ENCODE data around the gene TTLL1.

Gene TTLL1

DNA sequence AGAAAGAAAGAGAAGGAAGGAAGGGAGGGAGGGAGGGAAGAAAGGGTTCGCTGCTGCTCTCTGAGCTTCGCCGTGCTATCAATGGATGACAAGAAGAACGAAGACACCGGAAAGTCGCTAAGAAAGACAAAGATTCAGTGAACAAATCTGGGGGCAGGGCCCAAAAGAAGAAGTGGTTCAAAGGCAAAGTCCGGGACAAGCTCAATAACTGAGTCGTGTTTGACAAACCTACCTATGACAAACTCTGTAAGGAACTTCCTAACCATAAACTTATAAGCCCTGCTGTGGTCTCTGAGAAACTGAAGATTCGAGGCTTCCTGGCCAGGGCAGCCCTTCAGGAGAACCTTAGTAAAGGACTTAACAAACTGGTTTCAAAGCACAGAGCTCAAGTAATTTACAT is 2.9 kb upstream of the TTLL1 start:
- in situ Hi-C loops (cut with MboI; ENCODE audit: low sequenced_read_pairs, unreplicated experiment): no loop called here
- DNase-seq (ENCODE audit: low spot score): no peak
- TF ChIP-seq, protein P1, sequence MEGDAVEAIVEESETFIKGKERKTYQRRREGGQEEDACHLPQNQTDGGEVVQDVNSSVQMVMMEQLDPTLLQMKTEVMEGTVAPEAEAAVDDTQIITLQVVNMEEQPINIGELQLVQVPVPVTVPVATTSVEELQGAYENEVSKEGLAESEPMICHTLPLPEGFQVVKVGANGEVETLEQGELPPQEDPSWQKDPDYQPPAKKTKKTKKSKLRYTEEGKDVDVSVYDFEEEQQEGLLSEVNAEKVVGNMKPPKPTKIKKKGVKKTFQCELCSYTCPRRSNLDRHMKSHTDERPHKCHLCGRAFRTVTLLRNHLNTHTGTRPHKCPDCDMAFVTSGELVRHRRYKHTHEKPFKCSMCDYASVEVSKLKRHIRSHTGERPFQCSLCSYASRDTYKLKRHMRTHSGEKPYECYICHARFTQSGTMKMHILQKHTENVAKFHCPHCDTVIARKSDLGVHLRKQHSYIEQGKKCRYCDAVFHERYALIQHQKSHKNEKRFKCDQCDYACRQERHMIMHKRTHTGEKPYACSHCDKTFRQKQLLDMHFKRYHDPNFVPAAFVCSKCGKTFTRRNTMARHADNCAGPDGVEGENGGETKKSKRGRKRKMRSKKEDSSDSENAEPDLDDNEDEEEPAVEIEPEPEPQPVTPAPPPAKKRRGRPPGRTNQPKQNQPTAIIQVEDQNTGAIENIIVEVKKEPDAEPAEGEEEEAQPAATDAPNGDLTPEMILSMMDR (IDR thresholded peaks at IDR 0.05; ENCODE audit: borderline replicate concordance, control extremely low read depth, extremely low read depth, insufficient read depth, missing control alignments): no peak

DNA sequence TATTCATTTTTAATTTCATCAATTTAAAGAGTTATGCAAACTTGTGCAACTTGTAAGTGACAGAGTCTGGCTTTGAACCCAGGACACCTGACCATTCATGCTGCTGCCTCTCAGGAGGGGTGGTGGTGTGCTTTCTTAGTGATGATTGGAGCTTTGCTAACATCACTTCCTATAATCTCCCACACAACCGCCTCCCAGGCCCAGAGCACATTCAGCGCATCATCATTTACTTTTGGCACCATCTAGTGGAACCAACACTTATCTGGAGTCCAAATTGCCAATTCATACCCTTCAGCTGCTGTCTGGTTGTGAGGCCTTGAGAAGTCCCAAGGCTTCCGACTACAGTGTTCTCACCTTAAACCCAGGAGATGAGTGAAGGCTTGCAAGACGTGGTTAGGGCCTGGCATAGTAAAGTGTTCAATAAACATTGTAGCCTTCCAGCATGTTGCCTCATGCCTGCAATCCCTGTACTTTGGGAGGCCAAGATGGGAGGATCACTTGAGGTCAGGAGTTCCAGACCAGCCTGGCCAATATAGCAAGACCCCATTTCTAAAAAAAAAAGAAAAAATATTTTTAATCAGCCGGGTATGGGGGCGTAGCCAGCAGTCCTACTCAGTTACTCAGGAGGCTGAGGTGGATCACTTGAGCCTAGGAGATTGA is 1.1 kb upstream of the TTLL1 start:
- DNase-seq (ENCODE audit: low spot score): peak; percentile 83
- TF ChIP-seq, protein P1 (IDR thresholded peaks at IDR 0.05; ENCODE audit: borderline replicate concordance, control extremely low read depth, extremely low read depth, insufficient read depth, missing control alignments): peak; percentile 39
- in situ Hi-C loops (cut with MboI; ENCODE audit: low sequenced_read_pairs, unreplicated experiment): no loop called here

DNA sequence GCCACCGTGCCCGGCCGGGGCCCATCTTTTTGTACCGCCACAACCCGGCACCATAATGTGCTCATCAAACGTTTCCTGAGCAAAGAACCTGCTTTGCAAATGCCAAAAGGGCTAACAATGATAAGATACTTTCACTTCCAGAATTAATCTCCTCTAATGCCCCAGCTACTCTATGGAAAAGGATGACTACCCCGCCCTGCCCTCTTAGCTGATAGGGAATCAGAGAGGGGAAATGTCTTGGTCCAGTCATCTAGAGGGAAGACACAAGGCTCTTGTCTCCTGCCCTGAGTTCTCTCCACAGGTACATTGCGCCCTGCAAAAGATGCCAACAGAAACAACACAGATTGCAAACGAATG is 586 bp downstream of the TTLL1 start:
- TF ChIP-seq, protein P1 (IDR thresholded peaks at IDR 0.05; ENCODE audit: borderline replicate concordance, control extremely low read depth, extremely low read depth, insufficient read depth, missing control alignments): no peak
- DNase-seq (ENCODE audit: low spot score): no peak
- in situ Hi-C loops (cut with MboI; ENCODE audit: low sequenced_read_pairs, unreplicated experiment): no loop called here

DNA sequence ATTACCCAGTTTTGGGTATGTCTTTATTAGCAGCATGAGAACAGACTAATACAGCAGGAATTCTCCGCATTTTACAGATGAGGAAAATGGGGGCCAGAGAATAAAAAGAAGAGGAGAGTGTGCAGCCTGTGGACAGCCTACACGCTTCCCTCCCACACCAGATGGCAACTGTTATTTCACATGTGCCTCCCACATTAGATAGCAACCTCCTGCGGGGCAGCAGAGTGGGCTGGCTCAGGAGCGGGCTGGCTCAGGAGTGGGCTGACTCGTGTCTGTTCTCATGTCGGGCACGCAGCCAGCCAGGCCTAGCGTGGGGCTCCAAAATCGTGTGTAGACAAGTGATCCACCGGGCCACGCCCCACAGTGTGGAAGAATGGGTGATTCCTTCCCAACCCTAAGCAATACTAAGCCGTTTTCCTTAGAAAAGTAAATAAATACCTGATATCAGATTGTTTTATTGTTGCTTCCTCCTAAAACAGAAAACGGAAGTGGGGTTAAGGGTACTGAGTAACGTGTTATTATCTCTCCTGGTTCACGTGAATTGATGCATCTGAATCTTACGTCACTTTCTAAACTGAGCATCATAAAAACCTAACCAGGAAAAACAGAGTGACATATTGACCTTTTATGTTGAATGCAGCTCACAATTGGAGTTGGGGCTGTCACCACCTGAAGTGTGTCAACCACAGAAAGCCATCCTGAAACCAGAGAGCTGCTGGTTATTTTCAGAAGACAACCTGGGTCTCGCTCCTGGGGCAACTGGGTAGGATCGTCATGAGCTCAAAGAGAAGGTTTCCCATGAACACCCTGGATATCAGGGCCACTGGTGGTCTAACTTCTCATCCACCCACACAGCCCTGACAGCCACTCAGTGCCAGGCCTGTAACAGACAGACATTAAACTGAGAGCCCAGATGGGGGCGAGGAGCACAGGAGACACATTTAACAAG is 3.3 kb downstream of the TTLL1 start:
- TF ChIP-seq, protein P1 (IDR thresholded peaks at IDR 0.05; ENCODE audit: borderline replicate concordance, control extremely low read depth, extremely low read depth, insufficient read depth, missing control alignments): no peak
- in situ Hi-C loops (cut with MboI; ENCODE audit: low sequenced_read_pairs, unreplicated experiment): no loop called here
- DNase-seq (ENCODE audit: low spot score): peak; percentile 69

DNA sequence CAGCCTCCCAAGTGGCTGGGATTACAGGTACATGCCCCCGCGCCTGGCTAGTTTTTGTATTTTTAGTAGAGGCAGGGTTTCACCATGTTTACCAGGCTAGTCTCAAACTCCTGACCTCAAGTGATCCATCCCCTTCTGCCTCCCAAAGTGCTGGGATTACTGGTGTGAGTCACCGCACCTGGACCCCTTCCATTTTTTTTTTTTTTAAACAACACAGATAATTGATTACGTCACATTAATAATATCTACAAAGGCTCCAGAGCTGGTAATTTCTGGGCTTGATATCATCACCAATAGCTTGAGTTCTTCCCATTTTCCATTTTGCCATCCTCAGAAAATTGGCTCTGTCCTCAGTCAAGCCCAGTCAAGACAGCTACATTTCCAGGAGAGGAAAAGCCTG is 7.2 kb downstream of the TTLL1 start:
- in situ Hi-C loops (cut with MboI; ENCODE audit: low sequenced_read_pairs, unreplicated experiment): no loop called here
- no peak for DNase-seq (ENCODE audit: low spot score)

DNA sequence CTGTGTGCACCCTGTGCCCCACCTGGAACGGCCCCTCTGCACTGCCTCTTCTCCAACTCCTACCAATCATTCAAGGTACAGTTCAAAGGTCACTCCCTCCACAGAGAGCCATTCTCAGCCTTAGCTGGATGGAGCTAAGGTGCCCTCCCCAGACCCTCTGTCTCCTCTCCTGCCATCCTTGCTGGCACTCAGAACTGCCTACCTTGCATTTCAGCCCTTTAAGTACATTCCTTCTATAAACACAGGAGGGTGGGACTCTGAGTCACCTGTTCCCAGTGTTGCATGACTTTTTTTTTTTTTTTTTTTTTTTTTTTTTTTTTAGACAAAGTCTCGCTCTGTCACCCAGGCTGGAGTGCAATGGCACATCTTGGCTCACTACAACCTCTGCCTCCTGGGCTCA is 8.6 kb downstream of the TTLL1 start:
- no peak for DNase-seq (ENCODE audit: low spot score)
- in situ Hi-C loops (cut with MboI; ENCODE audit: low sequenced_read_pairs, unreplicated experiment): no loop called here
- TF ChIP-seq, protein P1 (IDR thresholded peaks at IDR 0.05; ENCODE audit: borderline replicate concordance, control extremely low read depth, extremely low read depth, insufficient read depth, missing control alignments): no peak

More for the DNA sequence above, 7.2 kb downstream of the TTLL1 start:
- TF ChIP-seq, protein P1 (IDR thresholded peaks at IDR 0.05; ENCODE audit: borderline replicate concordance, control extremely low read depth, extremely low read depth, insufficient read depth, missing control alignments): no peak

Data from GM13976 (cell line).